AG04450 (cell line): Measurements from ENCODE around the gene MON2. TPM values are rescaled to one million over a fixed set of nuclear protein-coding genes. Genes with fewer than 3 reads are reported as not detected.

Experiments
- CTCF ChIA-PET: fragments of 300-600, 350-600 bp; formaldehyde crosslinking; extraction: SDS; loops from one replicate; lab custom pipeline; 2022; ENCODE audit warnings: antibody characterized with exemption, inconsistent platforms; lab: Charles Lee
- POLR2A ChIA-PET: fragments of 350-600 bp; formaldehyde crosslinking; extraction: SDS; loops from one replicate; lab custom pipeline; 2021; ENCODE audit warnings: antibody characterized with exemption, inconsistent platforms; lab: Yijun Ruan, JAX
- DNase-seq: peaks from one replicate; pipeline ENCODE4 v3.0.0-alpha.2; 2011; ENCODE audit warnings: low read depth, low spot score
- H3K27ac ChIP-seq: one replicate; pipeline ENCODE4 v1.5.1; 2012; ENCODE audit warnings: low read depth, low read length, control low read depth
- H3K27me3 ChIP-seq: one replicate; pipeline ENCODE4 v1.6.0; 2012; ENCODE audit warnings: low read length; ENCODE audit not compliant: control insufficient read depth, insufficient read depth
- H3K4me3 ChIP-seq: 2 replicates; pipeline ENCODE4 v1.5.1; 2011; ENCODE audit warnings: mild to moderate bottlenecking, low read depth, low read length, control low read depth
- H3K9me3 ChIP-seq: 2 replicates; pipeline ENCODE4 v1.5.1; 2012; ENCODE audit warnings: low read length; ENCODE audit not compliant: control insufficient read depth, insufficient read depth
- CTCF ChIP-seq: IDR thresholded peaks from 2 replicates; pipeline ENCODE4 v1.5.1; 2011; ENCODE audit warnings: low read depth, low read length, control low read depth, inconsistent platforms
- polyA plus RNA-seq: library from polyadenylated mRNA; depleted of rRNA; stranded (reverse); fragments of >200 nt; gene quantifications from 2 replicates; pipeline ENCODE4 v1.2.3, GENCODE V29; 2011

Gene MON2
- polyA plus RNA-seq, 1 experiment, result 24.2 TPM

DNA sequence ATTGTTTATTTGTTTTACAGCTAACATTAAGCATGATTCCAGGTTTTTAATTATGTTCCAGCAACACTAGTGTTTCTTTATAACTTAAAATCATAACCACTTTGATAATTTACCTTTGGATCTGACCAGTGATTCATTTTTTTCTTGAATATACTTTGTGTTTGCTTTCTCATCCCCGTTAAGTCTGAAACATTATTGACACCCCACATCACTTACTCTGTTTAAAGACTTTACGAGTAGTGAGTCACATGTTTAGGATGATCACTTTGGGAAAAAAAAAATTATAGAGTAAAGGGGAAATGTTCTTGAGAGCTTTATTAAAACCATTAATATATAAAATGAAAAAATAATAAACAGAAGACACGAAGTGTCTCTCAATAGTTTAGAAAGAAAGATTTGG lies 132.2 kb downstream of the MON2 start:
- Histone ChIP-seq H3K27ac (no peak overlapping the region), H3K4me3 (no peak overlapping the region), H3K27me3 (no peaks in the 10 kb centered on the region), H3K9me3 (no peaks in the 10 kb centered on the region)
- CTCF ChIA-PET, result interaction anchor here (0.9 to 6.5 kb wide), 3 partner anchors 16 to 198 kb away, joined by 3 to 72 read pairs (median 5); no protein-coding TSS in a partner anchor
- no peak for DNase-seq
- TF ChIP-seq CTCF, result no peak
- POLR2A ChIA-PET, result interaction anchor here (0.6 kb wide), 1 partner anchor 37 kb away, joined by 4 read pairs; no protein-coding TSS in a partner anchor

GRCh38 chr12:62599854-62600437 lies 133.3 kb downstream of the MON2 start:
- POLR2A ChIA-PET, result no interaction called here
- Histone ChIP-seq H3K27ac (no peak overlapping the region), H3K27me3 (no peaks in the 10 kb centered on the region), H3K9me3 (no peaks in the 10 kb centered on the region), H3K4me3 (no peak overlapping the region)
- no peak for DNase-seq
- TF ChIP-seq CTCF, result peak; percentile 37
- CTCF ChIA-PET, result interaction anchor here (0.8 to 6.5 kb wide), 3 partner anchors 9 to 213 kb away, joined by 3 to 72 read pairs (median 5); no protein-coding TSS in a partner anchor

- ChIA-PET POLR2A (interaction anchor here (0.5 to 2.1 kb wide), 3 partner anchors 18 to 193 kb away, joined by 3 to 18 read pairs (median 3); no protein-coding TSS in a partner anchor), CTCF (interaction anchor here (1.2 to 6.5 kb wide), 3 partner anchors 164 to 211 kb away, joined by 5 to 72 read pairs (median 6); no protein-coding TSS in a partner anchor)
- Histone ChIP-seq H3K9me3 (no peaks in the 10 kb centered on the region), H3K4me3 (peak overlapping the region; percentile 91), H3K27ac (no peak overlapping the region), H3K27me3 (no peaks in the 10 kb centered on the region)
- TF ChIP-seq CTCF, result no peak
- DNase-seq, result no peak
Observed at GRCh38 chr12:62601765-62602164, 135.1 kb downstream of the MON2 start.

DNA sequence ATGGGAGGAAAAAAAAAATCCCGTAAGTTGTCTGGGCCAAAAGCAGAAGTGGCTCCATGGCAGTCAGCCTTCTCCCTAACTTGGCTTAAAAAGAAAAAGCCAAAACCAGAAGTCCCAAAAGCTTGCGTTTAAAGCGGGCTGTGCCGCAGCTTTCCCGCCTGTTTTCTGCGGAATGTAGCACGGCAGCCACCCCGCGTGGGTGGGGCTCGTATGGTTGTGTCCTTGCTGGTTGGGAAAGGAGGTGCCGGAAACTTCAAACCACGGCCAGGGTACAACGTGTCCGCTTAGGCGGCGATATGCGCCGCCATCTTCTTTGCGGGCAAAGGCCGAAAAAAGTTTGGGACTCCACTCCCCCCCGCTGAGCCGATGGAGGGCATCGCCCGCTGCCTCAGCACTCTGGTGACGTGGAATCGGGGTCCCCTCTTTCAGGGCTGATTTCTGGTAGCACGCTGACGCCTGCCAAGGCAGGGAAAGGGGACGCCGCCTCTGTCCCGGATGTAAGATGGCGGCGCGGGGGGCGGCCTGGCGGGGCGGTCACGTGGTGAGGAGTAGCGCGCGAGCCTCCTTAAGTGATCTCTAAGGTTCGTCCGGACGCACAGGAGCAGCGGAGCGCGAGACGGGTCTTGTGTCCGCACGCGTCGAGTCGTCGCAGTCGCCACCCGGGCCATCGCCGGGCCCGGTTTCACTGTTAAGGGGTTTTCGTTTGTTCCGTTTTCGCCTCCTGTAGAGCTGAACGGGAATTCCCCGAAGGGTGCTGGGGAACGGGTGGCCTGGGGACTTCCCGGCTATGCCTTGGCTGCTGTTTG lies 135.8 kb downstream of the MON2 start:
- peak; percentile 68 for DNase-seq
- H3K27ac ChIP-seq, result peak overlapping the region; percentile 100
- no peaks in the 10 kb centered on the region for H3K9me3 ChIP-seq
- H3K27me3 ChIP-seq, result no peaks in the 10 kb centered on the region
- no peak for TF ChIP-seq CTCF
- ChIA-PET CTCF (interaction anchor here (0.7 to 6.5 kb wide), 9 partner anchors 8 to 194 kb away, joined by 3 to 72 read pairs (median 4); no protein-coding TSS in a partner anchor), POLR2A (interaction anchor here (0.5 to 2.1 kb wide), 20 partner anchors 19 to 194 kb away, joined by 3 to 18 read pairs (median 4); partner anchors contain the start of gene MON2)
- H3K4me3 ChIP-seq, result peak overlapping the region; percentile 91
